AG20443 (cell line): ENCODE measurements around the gene RASSF1.

ENCODE experiments used
- DNase-seq: peaks from one replicate; pipeline ENCODE4 v3.0.0; 2012; ENCODE audit warnings: low spot score, mixed read lengths

The RASSF1 gene

DNA sequence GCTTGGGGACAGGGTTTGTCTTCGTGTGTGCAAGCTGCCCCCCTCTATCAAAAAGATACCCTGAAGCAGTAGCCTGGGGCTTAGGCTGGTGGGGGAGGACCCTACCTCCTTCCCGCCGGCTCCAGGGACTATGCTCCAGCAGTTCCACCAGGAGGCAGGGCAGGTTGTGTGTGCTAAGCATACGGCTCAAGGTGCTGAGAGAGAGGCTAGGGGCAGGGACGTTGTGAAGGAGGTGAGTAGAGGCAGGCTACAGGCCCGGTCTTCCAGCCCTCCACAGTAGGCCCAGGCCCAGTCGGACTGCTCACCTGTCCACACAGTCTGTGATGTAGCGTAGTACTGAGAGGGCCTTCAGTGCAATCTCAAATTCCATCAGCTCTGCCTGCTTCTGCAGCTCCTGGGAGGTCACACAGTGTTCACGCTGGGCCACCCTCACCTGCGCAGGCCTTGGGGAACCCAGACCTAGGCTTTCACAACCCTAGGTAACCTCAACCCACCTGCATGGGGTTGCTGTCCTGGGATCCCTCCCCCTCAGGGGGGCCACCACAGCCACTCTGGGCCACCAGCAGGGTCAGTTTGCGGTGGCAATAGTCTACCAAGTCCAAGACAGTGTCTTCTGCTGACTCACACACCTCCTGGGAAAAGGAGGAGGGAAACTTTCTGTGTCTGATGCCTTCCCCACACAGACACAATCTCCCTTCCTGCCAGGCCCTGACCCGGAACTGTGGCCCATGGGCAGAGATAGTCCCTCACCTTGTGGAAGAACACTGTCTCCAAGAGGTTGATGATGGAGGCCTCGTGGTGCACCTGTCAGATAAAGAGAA is 2.4 kb upstream of the RASSF1 start:
- DNase-seq = no peak

DNA sequence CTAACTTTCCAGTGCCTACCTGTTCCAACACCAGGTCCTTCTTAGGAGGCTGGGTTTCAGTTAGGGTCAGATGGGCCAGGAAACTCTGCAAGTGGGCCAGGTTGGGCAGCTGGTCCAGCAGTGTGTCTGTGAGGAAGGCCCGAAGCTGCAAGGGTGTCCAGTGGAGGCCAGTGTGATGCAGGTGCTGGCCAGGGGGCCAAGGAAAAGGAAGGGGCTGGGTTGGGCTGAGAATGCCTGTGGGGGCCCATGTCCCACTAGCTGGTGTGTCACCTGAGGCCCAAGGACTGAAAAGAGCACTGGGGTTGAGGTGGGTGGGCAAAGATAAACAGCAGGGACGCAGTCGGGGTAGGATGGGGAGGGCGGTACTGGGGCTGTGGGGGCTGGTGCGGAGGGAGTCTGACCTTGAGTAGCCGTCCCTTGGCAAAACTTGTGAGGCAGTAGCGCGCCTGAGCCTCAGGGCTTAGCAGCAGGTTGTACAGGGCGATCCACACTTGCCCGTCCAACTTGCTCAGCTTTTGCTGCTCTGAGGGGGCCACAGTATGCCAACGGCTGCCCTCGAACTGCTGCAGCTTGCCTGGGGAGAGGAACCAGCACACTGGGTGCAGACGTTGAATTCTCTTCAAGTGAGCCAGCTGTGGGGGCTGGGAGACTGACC is 1.5 kb upstream of the RASSF1 start:
- DNase-seq = no peak

DNA sequence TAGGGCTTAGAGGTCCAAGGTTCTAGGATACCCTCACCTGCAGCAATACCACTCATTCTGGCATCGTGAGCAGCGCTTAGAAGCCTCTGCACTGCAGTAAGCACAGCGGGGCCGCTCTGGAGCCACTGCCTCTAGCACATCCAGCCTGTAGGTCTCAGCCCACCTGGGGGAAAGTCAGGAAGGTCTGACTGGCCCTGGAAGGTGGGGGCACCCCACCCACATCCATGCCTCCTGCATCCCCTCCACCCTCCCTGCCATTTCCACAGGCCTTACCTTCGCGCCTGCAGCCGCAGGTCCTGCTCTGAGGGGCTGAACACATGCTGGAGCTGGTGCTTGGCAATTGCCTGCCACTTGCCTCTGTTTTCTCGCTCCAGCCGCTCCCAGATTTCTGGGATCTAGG is 901 bp upstream of the RASSF1 start:
- DNase-seq = no peak

DNA sequence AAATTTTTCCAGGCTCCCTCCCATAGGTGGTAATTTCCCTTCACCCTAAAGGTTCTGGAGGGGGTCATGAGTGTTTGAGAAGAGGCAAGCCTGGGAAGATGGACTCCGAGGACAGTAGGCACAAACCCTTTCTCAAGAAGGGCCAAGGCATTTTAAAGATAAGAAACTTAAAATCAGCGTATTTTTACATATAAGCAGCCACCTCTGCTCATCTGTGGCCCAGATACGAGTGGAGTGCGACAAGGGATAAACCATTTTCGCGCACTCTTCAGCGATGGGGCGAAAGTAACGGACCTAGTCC is 539 bp downstream of the RASSF1 start:
- DNase-seq = no peak

DNA sequence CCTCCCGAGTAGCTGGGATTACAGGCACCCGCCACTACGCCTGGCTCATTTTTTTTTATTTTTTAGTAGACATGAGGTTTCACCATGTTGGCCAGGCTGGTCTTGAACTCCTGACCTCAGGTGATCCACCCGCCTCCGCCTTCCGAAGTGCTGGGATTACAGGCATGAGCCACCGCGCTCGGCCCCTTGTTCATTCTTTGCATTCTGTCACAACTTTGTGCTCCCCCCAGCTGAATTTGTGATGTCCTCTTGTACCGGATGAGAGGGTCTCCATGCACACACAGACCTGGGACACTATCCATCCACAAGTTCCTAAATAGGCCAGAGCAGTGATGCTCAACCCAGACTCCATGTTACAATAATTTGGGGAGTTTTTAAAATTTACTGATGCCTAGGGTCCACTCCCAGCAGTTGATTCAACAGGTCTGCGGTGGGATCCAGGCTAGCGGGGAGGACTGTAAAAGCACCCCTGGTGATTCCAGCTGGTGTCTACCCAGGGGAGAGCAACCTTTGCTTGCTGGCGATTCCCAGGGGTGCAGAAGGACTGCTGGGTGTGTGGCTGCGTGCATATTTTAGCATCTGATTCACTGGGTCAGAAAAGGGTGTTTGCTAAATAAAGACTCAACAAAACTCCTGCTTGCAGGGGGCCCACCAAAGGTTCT is 1.0 kb downstream of the RASSF1 start:
- DNase-seq = no peak

DNA sequence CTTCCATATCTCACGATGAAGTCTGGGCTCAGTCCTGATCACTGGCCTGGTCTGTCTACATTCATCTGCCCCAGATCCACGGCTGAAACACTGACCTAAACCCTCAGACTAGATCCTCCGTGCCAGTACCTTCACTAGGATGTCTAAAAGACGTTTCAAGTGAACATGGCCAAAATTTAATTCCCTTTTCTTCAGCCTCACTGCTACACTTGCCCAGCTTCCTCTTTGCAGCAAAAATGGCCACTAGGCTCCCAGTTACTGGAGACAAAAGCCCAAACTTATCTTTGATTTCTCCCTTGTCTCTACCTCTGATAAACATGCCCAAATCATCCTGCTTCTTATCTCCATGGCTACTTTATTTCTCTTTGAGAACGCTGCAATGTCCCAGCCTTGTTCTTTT is 1.7 kb downstream of the RASSF1 start:
- DNase-seq = no peak

DNA sequence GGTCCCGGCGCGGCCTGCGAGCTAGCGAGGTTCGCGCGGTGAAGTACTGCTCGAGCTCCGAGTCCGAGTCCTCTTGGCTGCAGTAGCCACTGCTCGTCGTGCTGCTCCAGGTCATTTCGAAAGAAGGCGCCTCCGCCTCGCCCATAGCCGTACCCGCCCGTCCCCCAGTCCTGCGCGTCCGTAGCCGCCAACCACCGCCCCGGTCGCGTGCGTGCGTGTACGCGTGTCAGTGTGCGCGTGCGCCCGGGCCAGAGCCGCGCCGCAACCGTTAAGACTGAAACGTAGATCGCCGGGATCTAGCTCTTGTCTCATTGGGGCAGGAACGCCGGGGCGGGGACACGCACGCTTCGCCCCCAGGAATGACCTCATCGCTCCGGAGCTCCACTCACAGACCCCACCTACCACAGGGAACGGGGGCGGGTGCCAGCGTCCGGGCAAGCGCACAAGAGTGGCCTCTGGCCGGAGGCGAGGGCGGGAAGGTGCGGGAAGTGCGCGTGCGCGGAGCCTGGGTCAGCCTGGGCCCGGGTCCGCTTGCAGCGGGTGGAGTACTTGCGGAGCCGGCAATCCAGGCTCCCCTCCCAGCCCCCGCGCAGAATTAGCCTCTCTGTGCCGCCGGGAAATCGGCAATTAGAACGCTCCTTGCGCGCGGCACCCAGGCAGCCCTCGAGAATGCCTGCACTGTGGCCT is 3.3 kb downstream of the RASSF1 start:
- peak; percentile 99 for DNase-seq

DNA sequence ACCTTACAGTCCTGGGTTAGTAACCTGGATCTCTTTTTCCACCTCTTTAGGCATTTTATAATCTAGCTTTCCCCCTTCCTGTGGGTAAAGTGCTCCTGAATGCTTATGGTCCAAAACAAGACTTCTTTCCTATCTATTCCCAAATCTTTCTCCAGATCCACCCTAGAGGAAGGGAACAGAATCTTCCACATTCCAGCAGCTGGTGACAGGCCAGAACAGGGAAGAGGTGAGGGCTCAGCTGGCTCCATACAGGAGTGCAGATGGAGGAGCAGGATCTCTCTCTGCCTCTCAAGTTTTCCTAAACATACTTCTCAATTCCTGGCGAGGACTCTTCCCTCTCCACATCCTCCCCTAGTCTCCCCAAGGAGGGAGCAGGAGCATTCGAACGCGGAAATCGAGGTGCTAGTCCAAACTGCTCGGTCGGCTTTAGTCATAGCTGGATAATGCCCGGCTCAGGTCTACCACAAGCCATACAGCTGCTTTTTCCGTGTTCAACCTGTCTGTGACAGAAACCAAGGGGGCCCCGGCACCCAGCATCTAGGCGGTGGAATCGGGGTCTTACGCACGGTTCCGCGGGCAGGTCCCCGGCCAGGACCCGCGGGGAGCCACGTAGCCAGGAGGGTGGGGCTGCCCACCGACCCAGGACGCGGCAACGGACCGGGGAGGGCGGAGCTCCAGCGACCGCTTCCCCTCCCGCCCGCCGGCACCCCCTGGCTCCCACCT is 4.0 kb downstream of the RASSF1 start:
- no peak for DNase-seq

DNA sequence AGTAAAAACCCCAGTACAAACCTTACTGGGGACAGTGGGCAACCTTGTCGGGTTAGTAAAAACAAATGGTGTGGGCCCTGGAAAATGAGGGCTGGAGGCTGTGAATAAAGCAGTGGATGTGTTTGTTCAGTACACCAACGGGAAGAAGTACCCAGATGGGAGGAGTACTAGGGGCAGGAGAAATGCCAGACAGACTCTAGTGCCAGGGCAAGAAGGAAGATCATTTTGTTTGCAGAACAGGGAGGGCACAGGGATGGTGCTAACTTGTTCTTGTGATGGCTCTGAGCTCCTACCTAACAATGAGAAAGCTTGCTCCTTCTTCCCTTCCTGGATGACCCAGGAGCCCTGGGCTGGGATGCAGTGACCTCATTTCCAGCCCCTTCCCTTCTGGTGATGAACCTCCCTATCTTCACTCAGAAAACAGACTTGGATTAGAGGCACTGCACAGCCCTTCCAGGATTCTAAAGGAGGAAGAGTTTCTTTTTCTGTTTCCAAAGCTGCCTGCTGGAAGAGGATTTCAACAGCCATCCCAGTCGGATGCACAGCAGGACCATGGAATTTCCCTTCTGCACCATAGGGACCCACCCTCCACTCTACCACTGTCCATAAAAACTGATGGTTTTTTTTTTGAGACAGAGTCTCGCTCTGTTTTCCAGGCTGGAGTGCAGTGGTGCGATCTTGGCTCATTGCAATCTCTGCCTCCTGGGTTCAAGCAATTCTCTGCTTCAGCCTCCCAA is 6.1 kb downstream of the RASSF1 start:
- no peak for DNase-seq

DNA sequence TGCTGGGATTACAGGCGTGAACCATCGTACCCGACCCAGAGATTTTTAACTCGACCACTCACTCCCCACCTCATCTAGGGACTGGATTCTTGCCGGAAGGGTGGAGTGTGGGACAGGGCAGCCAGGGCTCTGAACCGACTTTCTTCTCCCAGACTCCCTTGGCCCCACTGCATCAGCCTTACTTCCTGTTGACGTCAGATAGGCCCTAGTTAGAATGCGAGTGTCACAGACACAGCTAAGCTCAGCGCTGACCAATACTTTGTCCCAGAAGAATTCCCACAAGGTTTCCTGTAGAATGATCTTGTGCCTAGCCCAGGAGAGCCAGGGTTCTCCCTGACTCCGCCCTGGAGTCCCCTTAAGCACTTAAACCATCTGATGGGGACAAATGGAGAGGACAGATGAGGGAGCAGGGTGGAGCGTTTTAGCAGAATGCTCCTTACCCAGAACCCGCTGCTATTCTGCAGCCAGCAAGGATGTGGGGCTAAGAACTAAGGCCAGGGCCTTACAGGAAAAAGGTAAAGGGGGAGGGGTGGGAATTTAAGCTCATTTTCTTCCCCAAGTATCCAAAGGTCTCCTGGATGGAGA is 6.8 kb downstream of the RASSF1 start:
- peak; percentile 64 for DNase-seq

DNA sequence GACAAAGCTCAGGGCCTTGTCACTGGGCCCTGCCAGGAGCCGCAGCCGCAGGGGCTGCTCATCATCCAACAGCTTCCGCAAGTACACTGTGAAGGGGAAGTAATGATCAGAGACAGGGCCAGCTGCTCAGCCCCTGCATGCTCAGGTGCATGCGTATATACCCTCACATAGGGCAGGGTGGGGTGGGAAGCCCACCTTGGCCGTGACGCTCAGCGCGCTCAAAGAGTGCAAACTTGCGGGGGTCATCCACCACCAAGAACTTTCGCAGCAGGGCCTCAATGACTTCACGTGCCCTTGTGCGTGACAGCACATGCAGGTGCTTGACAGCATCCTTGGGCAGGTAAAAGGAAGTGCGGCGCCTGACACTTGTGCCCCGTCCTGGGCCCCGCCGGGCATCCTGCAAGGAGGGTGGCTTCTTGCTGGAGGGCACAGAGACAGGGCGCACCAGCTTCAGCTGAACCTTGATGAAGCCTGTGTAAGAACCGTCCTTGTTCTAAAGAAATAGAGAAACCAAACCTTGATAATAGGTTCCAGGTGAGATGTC is 9.2 kb downstream of the RASSF1 start:
- DNase-seq = no peak

DNA sequence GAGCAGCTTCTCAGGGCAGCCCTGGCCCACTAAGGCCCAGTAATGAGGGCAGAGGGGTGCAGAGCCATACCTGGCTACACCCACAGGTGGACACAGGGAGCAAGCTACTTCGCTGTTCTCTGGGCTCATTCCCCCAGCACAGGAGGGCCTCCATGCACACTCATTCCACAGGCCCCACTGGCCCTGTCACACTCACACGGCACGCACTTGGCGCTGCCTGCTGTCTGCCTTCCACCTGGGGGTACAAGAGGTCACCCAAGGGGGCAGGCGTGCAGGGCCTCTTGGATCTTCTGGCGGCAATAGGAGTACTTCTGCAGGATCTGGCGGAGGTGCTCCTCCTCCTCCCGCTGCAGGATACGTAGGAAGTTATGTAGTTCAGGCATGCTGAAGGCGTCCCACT is 10.3 kb downstream of the RASSF1 start:
- DNase-seq = no peak

DNA sequence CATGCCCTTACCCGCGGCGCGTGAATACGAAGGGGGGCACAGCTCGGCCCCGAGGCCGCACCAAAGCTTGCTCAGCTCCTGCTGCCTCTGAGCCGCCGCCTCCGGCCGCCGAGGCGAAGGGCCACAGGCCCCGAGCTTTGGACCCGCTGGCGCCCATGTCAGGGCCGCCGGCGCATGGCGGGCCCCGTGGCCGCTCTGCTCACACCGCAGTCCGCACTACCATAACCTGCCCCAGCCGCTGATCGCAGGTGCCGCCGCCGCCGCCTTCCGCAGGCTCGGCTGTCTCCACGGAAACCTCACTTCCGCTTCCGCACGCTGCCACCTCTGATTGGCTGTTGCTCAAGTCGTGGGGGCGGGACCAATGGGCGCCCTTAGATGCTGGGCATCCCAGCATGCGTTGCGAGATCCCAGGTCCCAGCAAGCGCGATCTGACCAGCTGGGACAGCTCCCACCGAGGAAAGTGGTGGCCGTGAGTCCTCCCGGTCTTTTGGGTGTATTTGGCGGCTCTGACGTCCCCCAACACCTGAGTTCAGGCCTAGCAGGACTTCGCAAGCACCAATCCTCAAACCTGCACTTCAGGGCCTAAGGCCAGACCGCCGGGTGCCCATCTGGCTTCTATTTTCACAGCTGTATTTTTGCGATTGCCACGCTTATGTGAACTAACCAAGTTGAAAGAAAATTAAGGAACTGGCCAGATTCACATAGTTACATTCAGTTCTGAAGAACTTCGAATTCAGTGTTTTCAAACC is 12.5 kb downstream of the RASSF1 start, which contains the start of gene TUSC2:
TUSC2 (minus strand) TSS at position 281 of the 749 bp plus-strand sequence; CDS start at position 157, 124 bp downstream.
- peak; percentile 96 for DNase-seq

DNA sequence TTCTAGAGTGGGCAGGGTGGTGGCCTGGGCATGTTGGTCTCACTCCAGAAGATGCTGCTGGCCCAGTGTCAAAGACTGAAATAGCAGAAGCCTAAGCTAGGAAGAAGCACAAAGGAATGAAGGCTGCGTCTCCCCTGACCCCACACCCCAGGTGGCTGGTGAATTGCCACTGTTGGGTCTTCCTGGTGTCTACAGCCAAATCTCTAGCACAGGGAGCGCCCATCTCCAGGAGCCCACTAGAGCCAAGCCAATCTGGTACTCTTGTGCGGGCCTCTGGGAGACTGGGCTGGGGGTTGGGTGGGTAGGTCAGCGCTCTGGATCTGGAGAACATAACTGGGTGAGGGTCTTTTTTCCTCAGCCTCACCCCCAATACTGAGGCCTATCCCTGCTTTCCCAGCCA is 13.5 kb downstream of the RASSF1 start:
- no peak for DNase-seq

DNA sequence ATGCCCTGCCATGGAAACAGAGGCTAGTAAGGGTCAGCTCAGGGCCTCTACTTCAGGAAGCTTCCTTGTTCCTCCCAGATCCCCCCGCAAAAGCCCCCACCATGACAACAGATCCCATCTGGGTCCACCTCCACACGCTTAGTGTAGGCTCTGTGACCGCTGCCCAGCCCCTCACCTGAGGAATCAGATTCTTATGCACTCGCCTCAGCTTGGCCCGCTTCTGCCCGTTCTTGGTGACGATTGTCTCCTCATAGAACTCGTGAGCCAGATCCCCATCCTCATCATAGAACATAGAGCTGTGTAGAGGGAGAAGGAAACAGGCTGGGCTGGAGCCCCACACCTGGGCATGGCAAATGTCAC is 14.5 kb downstream of the RASSF1 start:
- no peak for DNase-seq

DNA sequence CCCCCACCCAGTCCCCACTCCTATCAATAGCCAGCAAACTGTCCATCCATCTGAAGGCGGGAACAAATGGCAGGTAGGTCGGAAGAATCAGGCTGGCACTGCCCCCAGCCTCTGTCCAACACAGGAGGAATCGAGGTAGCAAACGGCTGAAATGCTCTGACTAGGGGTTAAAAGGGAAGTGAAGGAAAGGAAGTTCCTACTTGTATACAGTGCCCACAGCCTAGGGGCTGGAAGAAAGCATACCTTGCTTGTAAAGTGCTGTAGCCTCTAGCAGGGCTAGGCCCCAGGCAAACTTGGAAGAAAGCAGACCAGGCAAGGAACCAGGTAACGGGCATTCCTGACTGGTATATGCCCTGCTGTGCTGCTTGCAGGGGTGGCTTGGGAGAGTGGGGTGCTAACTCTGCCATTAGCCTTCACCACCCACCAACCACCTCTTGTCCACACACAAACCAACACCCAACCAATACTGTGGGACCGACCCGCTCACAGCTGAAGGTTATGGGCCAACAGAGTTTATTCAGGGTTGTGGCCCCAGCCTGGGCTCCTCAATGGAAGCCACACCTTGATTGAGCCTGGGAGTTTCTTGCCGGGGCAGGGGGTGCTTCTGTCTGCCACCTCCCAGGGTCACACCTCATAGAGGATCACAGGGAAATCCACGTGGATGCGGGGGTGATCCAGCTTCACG is 15.0 kb downstream of the RASSF1 start:
- no peak for DNase-seq

DNA sequence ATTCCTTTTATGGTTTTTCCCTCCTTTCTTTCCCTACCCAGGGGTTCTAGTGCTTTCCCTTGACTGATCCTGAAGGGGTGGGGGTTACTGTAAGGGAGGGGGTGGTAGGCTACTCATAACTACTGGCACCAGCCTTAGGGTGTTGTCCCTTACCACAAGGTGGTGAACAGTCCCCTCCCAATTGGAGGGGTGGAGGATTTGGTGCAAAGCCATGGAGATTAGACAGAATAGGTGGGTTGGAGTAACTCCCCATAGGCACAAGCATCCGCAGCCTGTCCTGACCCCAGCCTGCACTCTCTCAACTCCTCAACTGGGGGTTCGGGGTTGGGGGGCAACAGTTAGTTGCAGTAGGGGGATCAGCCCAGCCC is 15.5 kb downstream of the RASSF1 start:
- no peak for DNase-seq

DNA sequence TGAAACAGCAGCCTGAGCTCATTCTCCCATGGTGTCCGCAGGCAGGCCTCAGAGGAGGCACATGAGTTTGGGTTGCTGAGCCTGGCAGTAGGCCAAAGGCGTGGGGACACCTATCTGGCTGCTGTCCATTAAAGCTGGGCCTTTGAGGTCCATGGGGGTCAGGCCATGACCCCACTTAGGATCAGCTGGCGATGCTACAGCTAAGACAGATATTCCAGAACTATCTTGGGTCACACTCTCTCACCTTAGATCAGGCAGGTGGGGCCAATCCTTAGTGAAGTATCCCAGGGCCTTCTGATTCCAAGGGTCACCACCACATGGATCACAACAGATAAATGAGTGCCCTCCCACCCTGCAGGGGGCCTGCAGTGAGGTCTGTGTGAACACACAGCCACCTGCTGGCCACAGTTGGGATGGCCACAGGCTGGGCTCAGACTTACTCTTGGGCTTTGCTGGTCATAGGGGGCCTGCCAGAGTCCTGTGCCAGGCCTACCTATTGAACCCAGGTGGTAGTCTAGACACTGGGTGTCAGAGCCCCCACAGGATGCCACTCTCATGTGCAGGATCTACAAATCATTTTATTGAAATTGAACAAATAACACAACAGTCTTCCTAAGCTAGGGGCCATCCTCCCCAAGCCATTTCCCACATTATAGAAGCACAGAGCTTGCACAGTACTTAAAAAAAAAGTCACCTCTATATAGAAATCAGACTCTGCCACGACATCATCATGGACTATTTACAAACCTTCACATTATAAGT is 16.1 kb downstream of the RASSF1 start:
- peak; percentile 78 for DNase-seq
